ENCODE results near the gene TAMM41. TPM values are rescaled to one million over a fixed set of nuclear protein-coding genes. Genes with fewer than 3 reads are reported as not detected.

TAMM41 gene
- total and polyA plus RNA-seq, 4 donors: 3.0 to 8.7 (median 5.0) TPM

DNA sequence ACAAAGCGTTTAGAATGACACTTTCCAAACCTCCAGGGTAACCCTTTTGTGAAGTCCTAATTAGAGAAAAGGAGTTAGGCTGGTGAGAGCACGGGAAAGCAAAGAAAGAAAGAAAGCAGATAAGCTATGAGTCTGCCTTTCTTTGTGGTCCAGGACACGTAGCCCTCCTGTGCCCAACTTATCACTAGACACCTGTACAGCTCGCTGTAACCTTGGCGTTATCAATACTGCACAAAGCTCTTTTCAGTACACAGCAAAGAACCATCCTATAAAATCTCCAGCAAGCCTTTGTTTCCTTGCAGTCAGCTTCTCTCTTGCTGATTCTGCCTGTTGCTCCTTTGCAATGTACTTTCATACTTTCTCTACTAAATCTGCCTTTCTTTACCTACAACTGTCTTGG is 6.8 kb upstream of the TAMM41 start:
- no peak for DNase-seq (ENCODE audit: low spot score)
- no peak overlapping the region for H3K27ac ChIP-seq (ENCODE audit: low read depth in 1 of 2, low read length in 2 of 2)
- no peak overlapping the region for H3K4me3 ChIP-seq (ENCODE audit: low read depth in 1 of 3, low read length in 3 of 3)
- WGBS: 62% methylated on average over 5 of the region's 5 CpGs
- no peaks in the 10 kb centered on the region for H3K27me3 ChIP-seq (ENCODE audit: control insufficient read depth in 4 of 4, insufficient read depth in 4 of 4, low read length in 3 of 4)
- TF ChIP-seq TAF1 (conservative IDR thresholded peaks at IDR 0.05): no peak
- TF ChIP-seq FOXA1 (IDR thresholded peaks at IDR 0.05): no peak
- no peaks in the 10 kb centered on the region for H3K4me1 ChIP-seq (ENCODE audit: control insufficient read depth in 4 of 4, insufficient read depth in 4 of 4, low read length in 3 of 4)
- H3K9me3 ChIP-seq (ENCODE audit: control insufficient read depth in 4 of 4, low read length in 3 of 4): no peaks in the 10 kb centered on the region
- no peaks in the 10 kb centered on the region for H3K36me3 ChIP-seq (ENCODE audit: control insufficient read depth in 4 of 4, insufficient read depth in 3 of 4, low read depth in 1 of 4, low read length in 3 of 4)
- no peak overlapping the region for H3K9ac ChIP-seq (ENCODE audit: low read depth in 1 of 2, low read length in 2 of 2)

DNA sequence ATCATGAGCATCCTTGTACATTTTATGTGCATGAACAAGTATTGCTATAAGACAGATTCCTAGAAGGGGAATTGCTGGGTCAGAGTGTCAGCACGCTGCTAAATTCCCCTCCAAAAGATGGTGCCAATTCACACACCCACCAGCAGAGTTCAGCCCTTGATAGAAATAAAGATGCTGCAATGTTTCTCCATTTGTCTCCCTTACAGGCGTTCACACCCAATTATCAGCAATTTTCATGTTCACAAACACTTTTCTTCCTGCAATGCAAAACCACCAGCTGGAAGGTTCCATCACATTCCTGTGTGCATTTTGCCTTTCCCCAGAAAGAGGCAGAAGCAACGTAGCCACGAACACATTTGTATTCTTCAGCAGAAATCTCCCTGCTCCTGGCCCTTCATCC is 3.3 kb upstream of the TAMM41 start:
- DNase-seq (ENCODE audit: low spot score): no peak
- TF ChIP-seq RXRA (IDR thresholded peaks at IDR 0.05) (no peak), RAD21 (IDR thresholded peaks at IDR 0.05) (no peak), HNF4A (conservative IDR thresholded peaks at IDR 0.05) (no peak), GABPA (IDR thresholded peaks at IDR 0.05 in 1 of 2, conservative IDR thresholded peaks at IDR 0.05 in 1 of 2) (no peak), HNF4G (IDR thresholded peaks at IDR 0.05) (no peak), YY1 (IDR thresholded peaks at IDR 0.05) (no peak), FOXA2 (IDR thresholded peaks at IDR 0.05) (no peak), FOXA1 (IDR thresholded peaks at IDR 0.05) (no peak), JUND (IDR thresholded peaks at IDR 0.05) (no peak), NR2F2 (IDR thresholded peaks at IDR 0.05) (no peak), TAF1 (conservative IDR thresholded peaks at IDR 0.05) (no peak), SP1 (IDR thresholded peaks at IDR 0.05) (no peak)
- TF ChIP-seq, protein P1, sequence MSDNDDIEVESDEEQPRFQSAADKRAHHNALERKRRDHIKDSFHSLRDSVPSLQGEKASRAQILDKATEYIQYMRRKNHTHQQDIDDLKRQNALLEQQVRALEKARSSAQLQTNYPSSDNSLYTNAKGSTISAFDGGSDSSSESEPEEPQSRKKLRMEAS (IDR thresholded peaks at IDR 0.05): no peak
- TF ChIP-seq, protein P2, sequence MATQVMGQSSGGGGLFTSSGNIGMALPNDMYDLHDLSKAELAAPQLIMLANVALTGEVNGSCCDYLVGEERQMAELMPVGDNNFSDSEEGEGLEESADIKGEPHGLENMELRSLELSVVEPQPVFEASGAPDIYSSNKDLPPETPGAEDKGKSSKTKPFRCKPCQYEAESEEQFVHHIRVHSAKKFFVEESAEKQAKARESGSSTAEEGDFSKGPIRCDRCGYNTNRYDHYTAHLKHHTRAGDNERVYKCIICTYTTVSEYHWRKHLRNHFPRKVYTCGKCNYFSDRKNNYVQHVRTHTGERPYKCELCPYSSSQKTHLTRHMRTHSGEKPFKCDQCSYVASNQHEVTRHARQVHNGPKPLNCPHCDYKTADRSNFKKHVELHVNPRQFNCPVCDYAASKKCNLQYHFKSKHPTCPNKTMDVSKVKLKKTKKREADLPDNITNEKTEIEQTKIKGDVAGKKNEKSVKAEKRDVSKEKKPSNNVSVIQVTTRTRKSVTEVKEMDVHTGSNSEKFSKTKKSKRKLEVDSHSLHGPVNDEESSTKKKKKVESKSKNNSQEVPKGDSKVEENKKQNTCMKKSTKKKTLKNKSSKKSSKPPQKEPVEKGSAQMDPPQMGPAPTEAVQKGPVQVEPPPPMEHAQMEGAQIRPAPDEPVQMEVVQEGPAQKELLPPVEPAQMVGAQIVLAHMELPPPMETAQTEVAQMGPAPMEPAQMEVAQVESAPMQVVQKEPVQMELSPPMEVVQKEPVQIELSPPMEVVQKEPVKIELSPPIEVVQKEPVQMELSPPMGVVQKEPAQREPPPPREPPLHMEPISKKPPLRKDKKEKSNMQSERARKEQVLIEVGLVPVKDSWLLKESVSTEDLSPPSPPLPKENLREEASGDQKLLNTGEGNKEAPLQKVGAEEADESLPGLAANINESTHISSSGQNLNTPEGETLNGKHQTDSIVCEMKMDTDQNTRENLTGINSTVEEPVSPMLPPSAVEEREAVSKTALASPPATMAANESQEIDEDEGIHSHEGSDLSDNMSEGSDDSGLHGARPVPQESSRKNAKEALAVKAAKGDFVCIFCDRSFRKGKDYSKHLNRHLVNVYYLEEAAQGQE (IDR thresholded peaks at IDR 0.05): no peak
- TF ChIP-seq, protein P3, sequence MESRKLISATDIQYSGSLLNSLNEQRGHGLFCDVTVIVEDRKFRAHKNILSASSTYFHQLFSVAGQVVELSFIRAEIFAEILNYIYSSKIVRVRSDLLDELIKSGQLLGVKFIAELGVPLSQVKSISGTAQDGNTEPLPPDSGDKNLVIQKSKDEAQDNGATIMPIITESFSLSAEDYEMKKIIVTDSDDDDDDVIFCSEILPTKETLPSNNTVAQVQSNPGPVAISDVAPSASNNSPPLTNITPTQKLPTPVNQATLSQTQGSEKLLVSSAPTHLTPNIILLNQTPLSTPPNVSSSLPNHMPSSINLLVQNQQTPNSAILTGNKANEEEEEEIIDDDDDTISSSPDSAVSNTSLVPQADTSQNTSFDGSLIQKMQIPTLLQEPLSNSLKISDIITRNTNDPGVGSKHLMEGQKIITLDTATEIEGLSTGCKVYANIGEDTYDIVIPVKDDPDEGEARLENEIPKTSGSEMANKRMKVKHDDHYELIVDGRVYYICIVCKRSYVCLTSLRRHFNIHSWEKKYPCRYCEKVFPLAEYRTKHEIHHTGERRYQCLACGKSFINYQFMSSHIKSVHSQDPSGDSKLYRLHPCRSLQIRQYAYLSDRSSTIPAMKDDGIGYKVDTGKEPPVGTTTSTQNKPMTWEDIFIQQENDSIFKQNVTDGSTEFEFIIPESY (IDR thresholded peaks at IDR 0.05): no peak
- TF ChIP-seq, protein P4, sequence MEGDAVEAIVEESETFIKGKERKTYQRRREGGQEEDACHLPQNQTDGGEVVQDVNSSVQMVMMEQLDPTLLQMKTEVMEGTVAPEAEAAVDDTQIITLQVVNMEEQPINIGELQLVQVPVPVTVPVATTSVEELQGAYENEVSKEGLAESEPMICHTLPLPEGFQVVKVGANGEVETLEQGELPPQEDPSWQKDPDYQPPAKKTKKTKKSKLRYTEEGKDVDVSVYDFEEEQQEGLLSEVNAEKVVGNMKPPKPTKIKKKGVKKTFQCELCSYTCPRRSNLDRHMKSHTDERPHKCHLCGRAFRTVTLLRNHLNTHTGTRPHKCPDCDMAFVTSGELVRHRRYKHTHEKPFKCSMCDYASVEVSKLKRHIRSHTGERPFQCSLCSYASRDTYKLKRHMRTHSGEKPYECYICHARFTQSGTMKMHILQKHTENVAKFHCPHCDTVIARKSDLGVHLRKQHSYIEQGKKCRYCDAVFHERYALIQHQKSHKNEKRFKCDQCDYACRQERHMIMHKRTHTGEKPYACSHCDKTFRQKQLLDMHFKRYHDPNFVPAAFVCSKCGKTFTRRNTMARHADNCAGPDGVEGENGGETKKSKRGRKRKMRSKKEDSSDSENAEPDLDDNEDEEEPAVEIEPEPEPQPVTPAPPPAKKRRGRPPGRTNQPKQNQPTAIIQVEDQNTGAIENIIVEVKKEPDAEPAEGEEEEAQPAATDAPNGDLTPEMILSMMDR (IDR thresholded peaks at IDR 0.05; ENCODE audit: low read depth, low read length, missing input control): no peak
- TF ChIP-seq, protein P5, sequence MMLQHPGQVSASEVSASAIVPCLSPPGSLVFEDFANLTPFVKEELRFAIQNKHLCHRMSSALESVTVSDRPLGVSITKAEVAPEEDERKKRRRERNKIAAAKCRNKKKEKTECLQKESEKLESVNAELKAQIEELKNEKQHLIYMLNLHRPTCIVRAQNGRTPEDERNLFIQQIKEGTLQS (IDR thresholded peaks at IDR 0.05): no peak
- Histone ChIP-seq H3K36me3 (ENCODE audit: control insufficient read depth in 4 of 4, insufficient read depth in 3 of 4, low read depth in 1 of 4, low read length in 3 of 4) (no peaks in the 10 kb centered on the region), H3K9ac (ENCODE audit: low read depth in 1 of 2, low read length in 2 of 2) (no peak overlapping the region), H3K9me3 (ENCODE audit: control insufficient read depth in 4 of 4, low read length in 3 of 4) (no peaks in the 10 kb centered on the region), H3K4me3 (ENCODE audit: low read depth in 1 of 3, low read length in 3 of 3) (no peak overlapping the region), H3K4me1 (ENCODE audit: control insufficient read depth in 4 of 4, insufficient read depth in 4 of 4, low read length in 3 of 4) (peaks cover 0 to 16% (median 11%) of the 10 kb centered on the region in 4 donors), H3K27me3 (ENCODE audit: control insufficient read depth in 4 of 4, insufficient read depth in 4 of 4, low read length in 3 of 4) (no peaks in the 10 kb centered on the region), H3K27ac (ENCODE audit: low read depth in 1 of 2, low read length in 2 of 2) (no peak overlapping the region)
- WGBS: 65% methylated on average over 4 of the region's 4 CpGs
